MM.1S (cell line): Measurements from ENCODE around the gene SNX1.
"Not testable (repeated sequence)": the region's sequence is repeated elsewhere in the genome, so short reads cannot be mapped to it uniquely, and the experiment has no call there.

ENCODE experiments used
- DNase-seq: peaks from one replicate; pipeline ENCODE4 v3.0.0-alpha.2; 2015
- H2AFZ ChIP-seq: fragments of 300-600 bp; sonication (generic); 2 replicates; pipeline ENCODE4 v1.6.0; 2016; ENCODE audit warnings: antibody characterized with exemption, low read length
- H3F3A ChIP-seq: fragments of 300-600 bp; sonication (generic); 2 replicates; pipeline ENCODE4 v1.6.1; 2016; ENCODE audit warnings: mild to moderate bottlenecking, antibody characterized with exemption, low read length, moderate library complexity, mixed read lengths; ENCODE audit not compliant: insufficient read depth
- H3K27ac ChIP-seq: fragments of 300-600 bp; sonication (generic); 2 replicates; pipeline ENCODE4 v1.5.1; 2016; ENCODE audit warnings: mild to moderate bottlenecking, low read length
- H3K27me3 ChIP-seq: fragments of 300-600 bp; sonication (generic); replicated peaks from 2 replicates; pipeline ENCODE4 v1.6.0; 2016; ENCODE audit warnings: low read length; ENCODE audit not compliant: insufficient read depth
- H3K36me3 ChIP-seq: fragments of 300-600 bp; sonication (generic); replicated peaks from 2 replicates; pipeline ENCODE4 v1.6.1; 2016; ENCODE audit warnings: mild to moderate bottlenecking, low read length, mixed read lengths; ENCODE audit not compliant: insufficient read depth
- H3K4me1 ChIP-seq: fragments of 300-600 bp; sonication (generic); 2 replicates; pipeline ENCODE4 v1.6.1; 2016; ENCODE audit warnings: low read length, mixed read lengths
- H3K4me2 ChIP-seq: fragments of 300-600 bp; sonication (generic); 2 replicates; pipeline ENCODE4 v1.6.0; 2016; ENCODE audit warnings: low read depth, low read length
- H3K4me3 ChIP-seq: fragments of 300-600 bp; sonication (generic); 2 replicates; pipeline ENCODE4 v1.5.1; 2016; ENCODE audit warnings: low read length, mixed read lengths
- H3K79me2 ChIP-seq: fragments of 300-600 bp; sonication (generic); 2 replicates; pipeline ENCODE4 v1.6.1; 2016; ENCODE audit warnings: mixed run types, low read length, mixed read lengths
- H3K9ac ChIP-seq: fragments of 300-600 bp; sonication (generic); 2 replicates; pipeline ENCODE4 v1.6.1; 2016; ENCODE audit warnings: low read length, mixed read lengths
- H3K9me2 ChIP-seq: fragments of 300-600 bp; sonication (generic); replicated peaks from 2 replicates; pipeline ENCODE4 v1.6.1; 2016; ENCODE audit warnings: mild to moderate bottlenecking, low read length, mixed read lengths; ENCODE audit not compliant: insufficient read depth
- H3K9me3 ChIP-seq: fragments of 300-600 bp; sonication (generic); replicated peaks from 2 replicates; pipeline ENCODE4 v1.6.1; 2016; ENCODE audit warnings: mild to moderate bottlenecking, low read length, mixed read lengths; ENCODE audit not compliant: insufficient read depth
- H4K20me1 ChIP-seq: fragments of 300-600 bp; sonication (generic); 2 replicates; pipeline ENCODE4 v1.6.1; 2016; ENCODE audit warnings: mild to moderate bottlenecking, low read length, moderate library complexity, mixed read lengths; ENCODE audit not compliant: insufficient read depth
- EZH2 ChIP-seq: fragments of 300-600 bp; sonication (generic); optimal IDR thresholded peaks from 2 replicates; pipeline ENCODE3; 2017; ENCODE audit warnings: low read depth, mild to moderate bottlenecking, antibody characterized with exemption, low read length, mixed read lengths
- EZH2phosphoT487 ChIP-seq: fragments of 300-600 bp; sonication (generic); IDR thresholded peaks from 2 replicates; pipeline ENCODE4 v1.6.1; 2018; ENCODE audit warnings: antibody characterized with exemption, low read length
- TF ChIP-seq, protein P1 (sequence below): fragments of 300-600 bp; sonication (generic); IDR thresholded peaks from 2 replicates; pipeline ENCODE4 v1.5.1; 2016; ENCODE audit warnings: antibody characterized with exemption, low read length, mixed read lengths

Gene SNX1

DNA sequence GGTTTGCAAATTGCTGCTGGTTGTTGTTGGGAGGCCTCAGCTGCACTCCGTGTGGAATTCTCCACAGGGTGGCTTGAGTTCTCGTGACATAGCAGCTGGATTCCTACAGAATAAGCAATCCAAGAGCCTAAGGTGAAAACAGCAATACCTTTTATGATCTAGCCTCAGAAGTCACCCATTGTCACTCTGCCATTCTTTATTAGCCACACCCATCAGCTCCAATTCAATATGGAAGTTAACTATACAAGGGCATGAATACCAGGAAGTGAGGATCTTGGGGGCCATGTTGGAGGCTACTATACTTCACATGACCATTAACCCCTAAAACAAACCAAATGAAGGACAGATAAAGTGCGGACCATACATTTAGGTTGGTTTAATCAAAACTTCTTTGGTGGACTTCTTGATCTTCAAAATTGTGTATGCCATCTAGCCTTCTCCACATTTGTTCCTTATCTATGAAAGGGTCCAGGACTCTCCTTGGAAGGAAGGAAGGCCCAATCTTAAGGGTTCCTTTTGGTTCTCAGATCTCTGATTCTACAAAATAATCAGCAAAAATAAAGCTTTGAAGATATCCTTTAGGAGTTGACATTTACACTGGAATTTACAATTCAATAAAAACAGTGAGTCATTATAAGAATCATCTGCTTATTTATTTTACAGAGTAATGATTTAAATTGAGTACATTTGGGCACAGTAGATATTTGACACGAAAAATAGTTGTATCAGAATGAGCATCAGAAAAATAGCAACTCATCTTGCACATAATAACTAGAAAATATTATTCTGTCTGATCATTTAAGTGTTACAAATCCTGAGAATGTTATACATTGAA, 23.6 kb upstream of the SNX1 start:
- no peak for DNase-seq
- H3K27ac ChIP-seq, result no peak overlapping the region

DNA sequence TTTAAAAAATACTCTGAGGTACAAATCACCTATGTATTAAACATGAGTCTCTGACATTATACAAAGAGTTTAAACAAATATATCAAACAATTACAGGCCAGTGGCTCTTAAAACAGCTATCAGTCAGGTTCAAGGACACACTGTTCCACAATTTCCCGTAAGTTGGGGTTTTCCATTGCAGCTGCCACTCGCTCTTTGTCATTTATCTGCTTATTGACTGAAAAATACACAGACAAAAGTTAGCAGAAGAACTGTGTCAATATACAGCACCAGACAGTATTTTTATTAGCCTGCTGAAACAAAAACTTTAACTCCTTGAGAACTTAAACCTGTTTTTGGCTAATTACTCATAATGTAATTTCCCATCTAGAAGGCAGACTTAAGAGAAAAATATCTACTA, 23.0 kb upstream of the SNX1 start:
- Histone ChIP-seq H3K4me2 (no peak overlapping the region), H3K27me3 (no peaks in the 10 kb centered on the region), H3K27ac (no peak overlapping the region), H3F3A (no peaks in the 10 kb centered on the region; the same call in 1 of the 2 replicates), H3K9ac (no peak overlapping the region), H2AFZ (no peak overlapping the region), H3K9me3 (no peaks in the 10 kb centered on the region), H4K20me1 (no peaks in the 10 kb centered on the region), H3K4me1 (no peaks in the 10 kb centered on the region), H3K4me3 (no peak overlapping the region), H3K9me2 (no peaks in the 10 kb centered on the region), H3K36me3 (peaks cover 8% of the 10 kb centered on the region; the same call in 1 of the 2 replicates), H3K79me2 (peaks cover 12% of the 10 kb centered on the region)
- DNase-seq, result no peak
- TF ChIP-seq, protein P1, sequence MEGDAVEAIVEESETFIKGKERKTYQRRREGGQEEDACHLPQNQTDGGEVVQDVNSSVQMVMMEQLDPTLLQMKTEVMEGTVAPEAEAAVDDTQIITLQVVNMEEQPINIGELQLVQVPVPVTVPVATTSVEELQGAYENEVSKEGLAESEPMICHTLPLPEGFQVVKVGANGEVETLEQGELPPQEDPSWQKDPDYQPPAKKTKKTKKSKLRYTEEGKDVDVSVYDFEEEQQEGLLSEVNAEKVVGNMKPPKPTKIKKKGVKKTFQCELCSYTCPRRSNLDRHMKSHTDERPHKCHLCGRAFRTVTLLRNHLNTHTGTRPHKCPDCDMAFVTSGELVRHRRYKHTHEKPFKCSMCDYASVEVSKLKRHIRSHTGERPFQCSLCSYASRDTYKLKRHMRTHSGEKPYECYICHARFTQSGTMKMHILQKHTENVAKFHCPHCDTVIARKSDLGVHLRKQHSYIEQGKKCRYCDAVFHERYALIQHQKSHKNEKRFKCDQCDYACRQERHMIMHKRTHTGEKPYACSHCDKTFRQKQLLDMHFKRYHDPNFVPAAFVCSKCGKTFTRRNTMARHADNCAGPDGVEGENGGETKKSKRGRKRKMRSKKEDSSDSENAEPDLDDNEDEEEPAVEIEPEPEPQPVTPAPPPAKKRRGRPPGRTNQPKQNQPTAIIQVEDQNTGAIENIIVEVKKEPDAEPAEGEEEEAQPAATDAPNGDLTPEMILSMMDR, result no peak
- TF ChIP-seq EZH2 (no peak), EZH2phosphoT487 (no peak)

More for the DNA sequence above, 23.6 kb upstream of the SNX1 start:
- no peaks in the 10 kb centered on the region for H3K27me3 ChIP-seq
- H3K9me3 ChIP-seq, result no peaks in the 10 kb centered on the region
- no peak overlapping the region for H2AFZ ChIP-seq
- H3F3A ChIP-seq, result no peaks in the 10 kb centered on the region; the same call in 1 of the 2 replicates
- H4K20me1 ChIP-seq, result no peaks in the 10 kb centered on the region
- H3K4me2 ChIP-seq, result no peak overlapping the region
- H3K4me3 ChIP-seq, result no peak overlapping the region
- no peaks in the 10 kb centered on the region for H3K4me1 ChIP-seq
- no peak overlapping the region for H3K9ac ChIP-seq
- no peaks in the 10 kb centered on the region for H3K9me2 ChIP-seq
- 0 out of 2 replicates have a peak, but pooled peaks cover 8% of the 10 kb centered on the region for H3K36me3 ChIP-seq
- TF ChIP-seq EZH2phosphoT487, result no peak
- peaks cover 6% of the 10 kb centered on the region for H3K79me2 ChIP-seq

DNA sequence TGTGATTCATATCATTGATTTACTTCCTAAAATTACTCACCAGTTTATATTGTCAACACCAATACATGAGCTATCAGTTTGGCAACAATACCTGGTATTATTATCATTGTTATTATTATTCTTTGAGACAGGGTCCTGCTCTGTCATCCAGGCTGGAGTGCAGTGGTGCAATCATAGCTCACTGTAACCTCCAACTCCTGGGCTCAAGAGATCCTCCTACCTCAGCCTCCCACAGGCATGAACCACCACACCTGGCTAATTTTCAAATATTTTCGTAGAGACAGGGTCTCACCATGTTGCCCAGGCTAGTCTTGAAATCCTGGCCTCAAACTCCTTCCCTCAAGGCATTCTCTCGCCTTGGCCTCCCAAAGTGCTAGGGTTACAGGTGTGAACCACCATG, 22.3 kb upstream of the SNX1 start:
- not testable (repeated sequence) for H3K9ac ChIP-seq, DNase-seq, H3K27ac ChIP-seq, H3K9me2 ChIP-seq, H2AFZ ChIP-seq, H4K20me1 ChIP-seq, H3K4me3 ChIP-seq, H3K36me3 ChIP-seq, H3K4me1 ChIP-seq, H3F3A ChIP-seq, H3K9me3 ChIP-seq, H3K4me2 ChIP-seq, H3K27me3 ChIP-seq
- H3K79me2 ChIP-seq, result peaks cover 17% of the 10 kb centered on the region

DNA sequence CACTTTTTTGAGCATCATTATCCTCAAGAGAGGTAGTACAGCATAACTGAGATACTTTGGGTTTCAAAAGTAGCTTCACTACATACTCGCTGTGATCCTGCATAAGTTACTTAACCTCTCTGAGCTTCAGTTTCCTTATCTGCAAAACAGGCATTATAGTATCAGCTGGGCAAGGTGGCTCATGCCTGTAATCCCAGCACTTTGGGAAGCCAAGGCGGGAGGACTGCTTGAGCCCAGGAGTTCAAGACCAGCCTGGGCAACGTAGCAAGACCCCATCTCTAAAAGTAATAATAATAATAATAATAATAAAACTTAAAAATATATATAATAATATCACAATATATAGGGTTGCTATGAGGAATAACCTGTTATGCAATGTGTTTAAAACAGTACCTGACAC, 13.0 kb upstream of the SNX1 start:
- H3K4me3 ChIP-seq, result no peak overlapping the region
- DNase-seq, result no peak
- 0 out of 2 replicates have a peak, but pooled peaks cover 3% of the 10 kb centered on the region for H4K20me1 ChIP-seq
- TF ChIP-seq EZH2phosphoT487 (no peak), EZH2 (no peak)
- TF ChIP-seq, protein P1, result no peak
- H3K9me2 ChIP-seq, result no peaks in the 10 kb centered on the region
- no peaks in the 10 kb centered on the region for H3K27me3 ChIP-seq
- no peaks in the 10 kb centered on the region for H3K4me1 ChIP-seq
- no peak overlapping the region for H2AFZ ChIP-seq
- no peaks in the 10 kb centered on the region for H3K9me3 ChIP-seq
- H3K79me2 ChIP-seq, result peaks cover 42% of the 10 kb centered on the region
- no peaks in the 10 kb centered on the region for H3F3A ChIP-seq
- H3K4me2 ChIP-seq, result no peak overlapping the region
- H3K9ac ChIP-seq, result no peak overlapping the region
- peaks cover 5% of the 10 kb centered on the region for H3K36me3 ChIP-seq
- no peak overlapping the region for H3K27ac ChIP-seq
